ENCODE results near the gene AK3. TPM values are rescaled to one million over a fixed set of nuclear protein-coding genes. Genes with fewer than 3 reads are reported as not detected.
A peak's percentile ranks its signal among the peaks of the same experiment; 100 is the strongest.

The AK3 gene
- total RNA-seq, 1 experiment from 2014 or later: 79.2 TPM

DNA sequence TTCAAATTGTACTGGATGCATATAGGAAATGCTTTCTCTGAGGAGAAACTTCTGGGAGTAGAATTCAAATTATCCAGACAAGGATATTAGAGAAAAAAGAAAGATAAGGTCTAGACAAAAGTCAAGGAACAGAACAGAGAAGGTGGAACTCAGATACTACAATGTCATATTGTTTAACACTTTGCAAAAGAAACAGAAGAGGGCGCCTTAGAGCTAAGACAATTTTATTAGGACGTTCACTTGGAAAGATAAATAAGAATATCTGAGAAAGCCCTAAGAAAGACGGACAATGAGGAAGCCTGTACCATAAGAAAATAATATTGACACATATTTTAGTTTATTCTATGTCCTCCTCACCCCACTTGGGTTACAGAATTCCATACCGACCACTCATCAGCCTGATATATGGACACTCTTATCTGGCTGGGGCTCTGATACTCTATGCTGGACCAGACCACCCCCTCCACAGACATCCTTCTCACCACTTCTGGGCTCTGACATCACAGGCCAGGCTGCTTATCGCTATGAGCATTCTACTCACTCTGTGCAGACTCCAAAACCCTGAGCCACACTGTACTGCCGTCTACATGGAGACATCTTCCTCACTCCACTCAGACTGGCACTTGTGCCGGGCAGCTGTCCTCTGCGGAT lies 9.1 kb upstream of the AK3 start:
- intact Hi-C loops (cut with micrococcal nuclease): loop anchor here (1.0 to 10.0 kb wide), 3 partner anchors 146 to 845 kb away; no protein-coding TSS in a partner anchor
- no TSS peak for BruUV-seq (replicated peaks)
- no peak overlapping the region for H3K27ac ChIP-seq (ENCODE audit: low read length)
- no peaks in the 10 kb centered on the region for H3K27me3 ChIP-seq (ENCODE audit: low read length)
- no peak overlapping the region for H3K4me2 ChIP-seq (ENCODE audit: low read length)
- ATAC-seq: peak; percentile 37; the same call in 1 of the 2 replicates
- no peak overlapping the region for H3K4me3 ChIP-seq (ENCODE audit: low read length)
- DNase-seq: peak; percentile 75
- H2AFZ ChIP-seq (ENCODE audit: low read length): no peak overlapping the region
- H3K9me2 ChIP-seq (replicated peaks; ENCODE audit: low read length): no peaks in the 10 kb centered on the region
- H3K9me3 ChIP-seq (ENCODE audit: low read length): no peaks in the 10 kb centered on the region
- H3K36me3 ChIP-seq (ENCODE audit: low read depth, low read length): no peaks in the 10 kb centered on the region
- ChIA-PET POLR2A (ENCODE audit: unreplicated experiment) (no interaction called here), CTCF (interaction anchor here (0.5 kb wide), 1 partner anchor 9 kb away, joined by 4 read pairs; no protein-coding TSS in a partner anchor)
- no peaks in the 10 kb centered on the region for H4K20me1 ChIP-seq (ENCODE audit: low read length)
- no peaks in the 10 kb centered on the region for H3K4me1 ChIP-seq (ENCODE audit: insufficient read depth, low read length)
- H3K9ac ChIP-seq (ENCODE audit: low read length): no peak overlapping the region
- no peaks in the 10 kb centered on the region for H3K79me2 ChIP-seq (ENCODE audit: low read length)
- TF ChIP-seq, protein P1, sequence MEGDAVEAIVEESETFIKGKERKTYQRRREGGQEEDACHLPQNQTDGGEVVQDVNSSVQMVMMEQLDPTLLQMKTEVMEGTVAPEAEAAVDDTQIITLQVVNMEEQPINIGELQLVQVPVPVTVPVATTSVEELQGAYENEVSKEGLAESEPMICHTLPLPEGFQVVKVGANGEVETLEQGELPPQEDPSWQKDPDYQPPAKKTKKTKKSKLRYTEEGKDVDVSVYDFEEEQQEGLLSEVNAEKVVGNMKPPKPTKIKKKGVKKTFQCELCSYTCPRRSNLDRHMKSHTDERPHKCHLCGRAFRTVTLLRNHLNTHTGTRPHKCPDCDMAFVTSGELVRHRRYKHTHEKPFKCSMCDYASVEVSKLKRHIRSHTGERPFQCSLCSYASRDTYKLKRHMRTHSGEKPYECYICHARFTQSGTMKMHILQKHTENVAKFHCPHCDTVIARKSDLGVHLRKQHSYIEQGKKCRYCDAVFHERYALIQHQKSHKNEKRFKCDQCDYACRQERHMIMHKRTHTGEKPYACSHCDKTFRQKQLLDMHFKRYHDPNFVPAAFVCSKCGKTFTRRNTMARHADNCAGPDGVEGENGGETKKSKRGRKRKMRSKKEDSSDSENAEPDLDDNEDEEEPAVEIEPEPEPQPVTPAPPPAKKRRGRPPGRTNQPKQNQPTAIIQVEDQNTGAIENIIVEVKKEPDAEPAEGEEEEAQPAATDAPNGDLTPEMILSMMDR (conservative IDR thresholded peaks at IDR 0.05; ENCODE audit: low read depth, low read length): peak; percentile 70
- no peak for TF ChIP-seq EZH2phosphoT487 (IDR thresholded peaks at IDR 0.05; ENCODE audit: borderline replicate concordance, low read length)
- TF ChIP-seq EZH2 (IDR thresholded peaks at IDR 0.05; ENCODE audit: low read length, unreplicated experiment): no peak
- no peaks in the 10 kb centered on the region for H3F3A ChIP-seq (ENCODE audit: low read length, unreplicated experiment)

DNA sequence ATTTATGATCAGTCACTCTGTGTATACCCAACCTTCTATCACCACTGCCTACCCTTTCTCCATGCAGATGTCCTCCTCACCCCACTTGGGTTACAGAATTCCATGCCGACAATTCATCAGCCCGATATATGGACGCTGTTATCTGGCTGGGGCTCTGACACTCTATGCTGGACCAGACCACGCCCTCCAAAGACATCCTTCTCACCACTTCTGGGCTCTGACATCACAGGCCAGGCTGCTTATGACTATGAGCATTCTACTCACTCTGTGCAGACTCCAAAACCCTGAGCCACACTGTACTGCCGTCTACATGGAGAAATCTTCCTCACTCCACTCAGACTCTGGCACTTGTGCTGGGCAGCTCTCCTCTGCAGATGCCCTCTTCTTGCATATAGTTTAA lies 7.6 kb upstream of the AK3 start:
- Histone ChIP-seq H3K9me3 (ENCODE audit: low read length) (no peaks in the 10 kb centered on the region), H2AFZ (ENCODE audit: low read length) (no peak overlapping the region), H3K27me3 (ENCODE audit: low read length) (no peaks in the 10 kb centered on the region), H3K9me2 (replicated peaks; ENCODE audit: low read length) (no peaks in the 10 kb centered on the region), H3F3A (ENCODE audit: low read length, unreplicated experiment) (no peaks in the 10 kb centered on the region), H3K79me2 (ENCODE audit: low read length) (no peaks in the 10 kb centered on the region), H4K20me1 (ENCODE audit: low read length) (no peaks in the 10 kb centered on the region), H3K4me1 (ENCODE audit: insufficient read depth, low read length) (no peaks in the 10 kb centered on the region), H3K4me2 (ENCODE audit: low read length) (no peak overlapping the region), H3K4me3 (ENCODE audit: low read length) (no peak overlapping the region), H3K36me3 (ENCODE audit: low read depth, low read length) (no peaks in the 10 kb centered on the region), H3K27ac (ENCODE audit: low read length) (no peak overlapping the region), H3K9ac (ENCODE audit: low read length) (no peak overlapping the region)
- TF ChIP-seq, protein P1 (conservative IDR thresholded peaks at IDR 0.05; ENCODE audit: low read depth, low read length): no peak
- TF ChIP-seq EZH2 (IDR thresholded peaks at IDR 0.05; ENCODE audit: low read length, unreplicated experiment) (no peak), EZH2phosphoT487 (IDR thresholded peaks at IDR 0.05; ENCODE audit: borderline replicate concordance, low read length) (no peak)
- CTCF ChIA-PET: no interaction called here
- intact Hi-C loops (cut with micrococcal nuclease): no loop called here
- DNase-seq (no peak), ATAC-seq (no peak)
- BruUV-seq (replicated peaks): no TSS peak
- POLR2A ChIA-PET (ENCODE audit: unreplicated experiment): no interaction called here

DNA sequence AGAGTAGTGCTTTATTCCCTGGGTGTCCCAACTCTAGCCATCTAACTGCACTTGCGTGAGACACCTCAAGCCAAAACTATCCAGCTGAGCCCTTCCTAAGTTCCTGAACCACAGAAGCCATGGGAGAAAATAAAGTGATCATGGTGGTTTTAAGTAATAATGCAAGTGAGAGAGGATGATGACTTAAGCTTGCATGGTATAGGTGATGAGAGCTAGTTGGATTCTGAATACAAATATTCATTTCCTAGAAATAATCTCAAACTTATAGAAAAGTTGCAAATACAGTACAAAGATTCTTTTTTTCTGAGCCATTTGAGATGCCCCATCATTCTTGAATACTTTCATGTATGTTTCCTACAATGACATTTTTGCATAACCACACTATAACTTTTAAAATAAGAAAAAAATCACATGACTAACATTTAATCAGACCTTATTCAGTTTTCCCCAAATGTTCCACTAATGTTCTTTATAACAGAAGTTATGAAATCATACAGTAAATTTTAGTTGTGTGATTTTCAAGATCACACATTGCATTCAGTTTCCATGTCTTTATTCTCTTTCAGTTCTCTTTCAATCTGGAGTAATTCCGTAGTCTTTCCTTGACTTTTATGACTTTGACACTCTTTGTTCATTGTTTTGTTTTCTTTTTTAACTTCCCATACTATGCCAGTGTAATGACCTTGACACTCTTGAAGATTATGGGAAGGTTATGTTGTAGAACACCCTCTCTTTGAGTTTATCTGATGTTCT lies 5.5 kb upstream of the AK3 start:
- Histone ChIP-seq H3K27ac (ENCODE audit: low read length) (no peak overlapping the region), H3K4me1 (ENCODE audit: insufficient read depth, low read length) (peaks cover 9% of the 10 kb centered on the region; the same call in 1 of the 2 replicates), H3K36me3 (ENCODE audit: low read depth, low read length) (no peaks in the 10 kb centered on the region), H3F3A (ENCODE audit: low read length, unreplicated experiment) (no peaks in the 10 kb centered on the region), H4K20me1 (ENCODE audit: low read length) (no peaks in the 10 kb centered on the region), H3K27me3 (ENCODE audit: low read length) (no peaks in the 10 kb centered on the region), H3K4me3 (ENCODE audit: low read length) (no peak overlapping the region), H3K79me2 (ENCODE audit: low read length) (no peaks in the 10 kb centered on the region), H2AFZ (ENCODE audit: low read length) (no peak overlapping the region), H3K9me2 (replicated peaks; ENCODE audit: low read length) (no peaks in the 10 kb centered on the region), H3K9me3 (ENCODE audit: low read length) (no peaks in the 10 kb centered on the region), H3K9ac (ENCODE audit: low read length) (no peak overlapping the region), H3K4me2 (ENCODE audit: low read length) (no peak overlapping the region)
- no TSS peak for BruUV-seq (replicated peaks)
- no peak for ATAC-seq
- CTCF ChIA-PET: no interaction called here
- no peak for DNase-seq
- no peak for TF ChIP-seq EZH2 (IDR thresholded peaks at IDR 0.05; ENCODE audit: low read length, unreplicated experiment)
- TF ChIP-seq, protein P1 (conservative IDR thresholded peaks at IDR 0.05; ENCODE audit: low read depth, low read length): no peak
- no peak for TF ChIP-seq EZH2phosphoT487 (IDR thresholded peaks at IDR 0.05; ENCODE audit: borderline replicate concordance, low read length)
- intact Hi-C loops (cut with micrococcal nuclease): no loop called here
- POLR2A ChIA-PET (ENCODE audit: unreplicated experiment): no interaction called here
